Upper lobe of right lung (tissue), 1 donor: ENCODE data around the gene DTNB. TPM values are rescaled to one million over a fixed set of nuclear protein-coding genes. Genes with fewer than 3 reads are reported as not detected.
"Not testable (repeated sequence)": the region's sequence is repeated elsewhere in the genome, so short reads cannot be mapped to it uniquely, and the experiment has no call there.

Experiments
- ATAC-seq: fragments of 200-7000 bp; cut with Tn5 transposase; one replicate; pipeline ENCODE4 v1.9.1; 2020; ENCODE audit warnings: mild to moderate bottlenecking, moderate library complexity
- DNase-seq: peaks from one replicate; pipeline ENCODE4 v3.0.0-alpha.2; 2020
- H3K27ac ChIP-seq: fragments of 200-600 bp; one replicate; pipeline ENCODE4 v1.8.0; 2022
- H3K27me3 ChIP-seq: fragments of 200-600 bp; one replicate; pipeline ENCODE4 v1.8.0; 2022; ENCODE audit warnings: mild to moderate bottlenecking
- H3K36me3 ChIP-seq: fragments of 200-600 bp; one replicate; pipeline ENCODE4 v1.8.0; 2022
- H3K4me1 ChIP-seq: fragments of 200-600 bp; one replicate; pipeline ENCODE4 v1.8.0; 2022
- H3K4me3 ChIP-seq: fragments of 200-600 bp; one replicate; pipeline ENCODE4 v1.8.0; 2022; ENCODE audit warnings: mild to moderate bottlenecking
- H3K9me3 ChIP-seq: fragments of 200-600 bp; one replicate; pipeline ENCODE4 v1.8.0; 2022
- intact Hi-C: fragments of 100-400 bp; cut with DNase I; formaldehyde crosslinking; loops from one replicate; pipeline ENCODE4 v1.11.0; 2022
- total RNA-seq: library from RNA; stranded (reverse); fragmentation: NEBNext Ultra II Directional; extraction: Animal tissue kit (Norgen Biotek cat#: 25700); gene quantifications from one replicate; pipeline ENCODE4 v1.2.1, GENCODE V29; 2021
- TF ChIP-seq, protein P1 (sequence below): fragments of 200-600 bp; IDR thresholded peaks from one replicate; pipeline ENCODE4 v1.8.0; 2022; ENCODE audit warnings: antibody characterized with exemption
- donor health status: DM: no; HTN: yes; CAD: no; lungs with severe emphysema.

The DTNB gene
- total RNA-seq, 1 donor from 2014 or later, result 18.1 TPM

DNA sequence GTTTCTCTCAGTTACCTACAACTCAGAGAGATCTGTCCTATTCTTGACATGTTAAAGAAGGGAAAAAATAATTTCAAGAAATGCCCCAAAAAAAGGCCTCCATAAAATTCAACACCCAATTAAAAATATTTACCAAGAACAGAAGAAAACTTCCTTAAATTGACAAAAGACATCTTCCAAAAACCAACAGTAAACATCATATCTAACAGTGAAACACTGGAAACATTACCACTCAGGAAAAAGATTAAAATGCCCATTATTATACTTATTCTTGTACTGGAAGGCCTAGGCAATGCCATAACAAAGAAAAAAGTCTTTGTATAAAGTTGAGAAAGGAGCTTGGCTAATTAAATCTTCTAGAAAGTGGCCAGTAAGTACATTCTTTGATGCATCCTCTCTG lies 7.2 kb downstream of the DTNB start:
- TF ChIP-seq, protein P1, sequence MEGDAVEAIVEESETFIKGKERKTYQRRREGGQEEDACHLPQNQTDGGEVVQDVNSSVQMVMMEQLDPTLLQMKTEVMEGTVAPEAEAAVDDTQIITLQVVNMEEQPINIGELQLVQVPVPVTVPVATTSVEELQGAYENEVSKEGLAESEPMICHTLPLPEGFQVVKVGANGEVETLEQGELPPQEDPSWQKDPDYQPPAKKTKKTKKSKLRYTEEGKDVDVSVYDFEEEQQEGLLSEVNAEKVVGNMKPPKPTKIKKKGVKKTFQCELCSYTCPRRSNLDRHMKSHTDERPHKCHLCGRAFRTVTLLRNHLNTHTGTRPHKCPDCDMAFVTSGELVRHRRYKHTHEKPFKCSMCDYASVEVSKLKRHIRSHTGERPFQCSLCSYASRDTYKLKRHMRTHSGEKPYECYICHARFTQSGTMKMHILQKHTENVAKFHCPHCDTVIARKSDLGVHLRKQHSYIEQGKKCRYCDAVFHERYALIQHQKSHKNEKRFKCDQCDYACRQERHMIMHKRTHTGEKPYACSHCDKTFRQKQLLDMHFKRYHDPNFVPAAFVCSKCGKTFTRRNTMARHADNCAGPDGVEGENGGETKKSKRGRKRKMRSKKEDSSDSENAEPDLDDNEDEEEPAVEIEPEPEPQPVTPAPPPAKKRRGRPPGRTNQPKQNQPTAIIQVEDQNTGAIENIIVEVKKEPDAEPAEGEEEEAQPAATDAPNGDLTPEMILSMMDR, result no peak
- Histone ChIP-seq H3K27ac (no peak overlapping the region), H3K9me3 (no peaks in the 10 kb centered on the region), H3K36me3 (no peaks in the 10 kb centered on the region), H3K4me1 (no peaks in the 10 kb centered on the region), H3K27me3 (no peaks in the 10 kb centered on the region), H3K4me3 (no peak overlapping the region)
- DNase-seq, result no peak
- no peak for ATAC-seq
- intact Hi-C loops, result no loop called here

DNA sequence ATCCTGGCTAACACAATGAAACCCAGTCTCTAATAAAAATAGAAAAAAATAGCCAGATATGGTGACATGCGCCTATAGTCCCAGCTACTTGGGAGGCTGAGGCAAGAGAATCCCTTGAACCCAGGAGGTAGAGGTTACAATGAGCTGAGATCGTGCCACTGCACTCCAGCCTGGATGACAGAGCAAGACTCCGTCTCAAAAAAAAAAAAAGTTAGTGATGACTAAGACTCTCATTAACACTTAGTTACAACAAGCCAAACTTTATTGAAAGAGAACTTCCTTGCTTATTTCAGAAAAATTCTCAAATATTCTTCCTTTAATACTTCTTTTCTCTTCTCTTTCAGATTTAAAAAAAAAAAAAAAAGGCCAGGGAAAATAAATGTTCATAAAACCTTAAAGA lies 7.9 kb downstream of the DTNB start:
- H3K9me3 ChIP-seq, H3K4me3 ChIP-seq, ATAC-seq, DNase-seq, H3K27me3 ChIP-seq, H3K36me3 ChIP-seq, intact Hi-C loops, H3K27ac ChIP-seq, H3K4me1 ChIP-seq: not testable (repeated sequence)

DNA sequence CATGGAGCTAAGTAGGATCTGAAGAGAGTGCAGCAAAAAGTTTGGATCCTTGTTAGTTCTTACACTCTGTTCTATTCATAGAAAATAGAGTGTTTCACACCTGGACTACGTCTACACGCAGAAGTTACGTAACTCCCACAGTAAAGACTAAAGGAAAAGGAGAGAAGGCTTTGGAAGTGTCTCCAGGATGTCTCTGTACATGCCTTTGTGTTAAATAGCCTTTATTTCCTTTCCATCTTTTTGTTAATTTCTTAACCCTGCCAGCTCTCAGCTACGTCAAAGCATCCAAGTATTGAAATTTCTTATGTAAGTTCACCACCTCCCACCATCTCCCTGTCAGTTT lies 8.4 kb downstream of the DTNB start:
- no peak for ATAC-seq
- no peak overlapping the region for H3K27ac ChIP-seq
- no peak for DNase-seq
- H3K4me3 ChIP-seq, result no peak overlapping the region
- H3K4me1 ChIP-seq, result no peaks in the 10 kb centered on the region
- no peaks in the 10 kb centered on the region for H3K9me3 ChIP-seq
- intact Hi-C loops, result no loop called here
- no peaks in the 10 kb centered on the region for H3K36me3 ChIP-seq
- no peaks in the 10 kb centered on the region for H3K27me3 ChIP-seq
- TF ChIP-seq, protein P1, result no peak

DNA sequence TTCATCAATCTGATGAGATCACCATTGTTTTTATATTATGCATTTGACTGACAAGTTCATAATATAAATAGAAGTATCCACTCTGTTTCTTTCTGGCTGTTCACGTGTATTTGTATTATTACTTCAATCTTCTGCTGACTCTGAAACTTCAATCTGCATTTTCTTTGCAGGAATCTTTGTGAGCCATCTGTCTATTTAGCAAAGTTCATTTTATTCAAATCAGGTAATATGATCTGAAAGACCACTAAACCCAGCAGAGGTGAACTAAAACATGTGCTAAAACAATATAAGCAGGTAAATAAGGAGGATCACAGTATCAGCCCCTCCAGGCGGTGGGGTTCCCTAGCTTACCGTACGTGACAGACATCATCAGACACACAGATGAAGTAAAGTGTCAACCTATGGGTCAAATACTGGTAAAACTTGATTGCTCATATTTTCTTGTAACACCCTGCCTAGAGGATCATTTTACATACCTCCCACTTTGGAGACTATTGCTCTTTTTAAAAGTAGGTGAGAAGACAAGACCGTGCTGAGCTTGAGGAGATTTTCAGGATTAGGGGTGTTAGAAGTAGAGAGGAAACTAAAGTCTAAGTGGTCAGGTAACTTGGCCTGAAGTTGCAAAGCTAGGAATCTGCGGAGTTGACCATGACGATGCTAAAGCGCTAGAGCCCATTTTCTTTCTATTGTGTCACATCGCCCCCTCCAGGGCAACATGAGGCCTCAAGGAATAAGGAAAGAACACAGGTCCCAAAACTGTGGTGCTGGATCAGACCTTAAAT lies 9.0 kb downstream of the DTNB start:
- intact Hi-C loops, result no loop called here
- peak; percentile 96 for ATAC-seq
- TF ChIP-seq, protein P1, result peak; percentile 67
- Histone ChIP-seq H3K27me3 (no peaks in the 10 kb centered on the region), H3K36me3 (no peaks in the 10 kb centered on the region), H3K4me3 (no peak overlapping the region), H3K9me3 (no peaks in the 10 kb centered on the region), H3K4me1 (no peaks in the 10 kb centered on the region), H3K27ac (no peak overlapping the region)
- no peak for DNase-seq

DNA sequence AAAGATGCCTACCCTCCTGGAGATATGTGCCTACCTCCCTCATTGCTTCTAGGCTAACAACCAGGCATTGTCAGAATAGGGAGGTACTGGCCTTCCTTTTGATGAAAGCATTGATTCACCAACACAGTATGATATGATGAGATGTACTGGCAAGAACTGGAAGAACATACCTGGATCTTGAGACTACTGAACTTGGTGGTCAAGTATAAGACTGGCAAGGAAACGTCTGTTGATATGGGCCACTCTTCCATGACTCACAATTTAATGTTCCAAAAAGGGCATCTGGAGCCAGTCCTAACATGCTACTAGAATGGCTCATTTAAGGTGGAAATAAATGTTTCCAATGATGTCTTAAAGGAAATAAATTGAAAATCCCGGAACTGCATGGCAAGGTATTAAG lies 18.1 kb downstream of the DTNB start:
- Histone ChIP-seq H3K27me3 (no peaks in the 10 kb centered on the region), H3K4me1 (no peaks in the 10 kb centered on the region), H3K36me3 (no peaks in the 10 kb centered on the region), H3K9me3 (no peaks in the 10 kb centered on the region), H3K27ac (no peak overlapping the region), H3K4me3 (no peak overlapping the region)
- DNase-seq, result no peak
- TF ChIP-seq, protein P1, result no peak
- intact Hi-C loops, result no loop called here
- ATAC-seq, result no peak

DNA sequence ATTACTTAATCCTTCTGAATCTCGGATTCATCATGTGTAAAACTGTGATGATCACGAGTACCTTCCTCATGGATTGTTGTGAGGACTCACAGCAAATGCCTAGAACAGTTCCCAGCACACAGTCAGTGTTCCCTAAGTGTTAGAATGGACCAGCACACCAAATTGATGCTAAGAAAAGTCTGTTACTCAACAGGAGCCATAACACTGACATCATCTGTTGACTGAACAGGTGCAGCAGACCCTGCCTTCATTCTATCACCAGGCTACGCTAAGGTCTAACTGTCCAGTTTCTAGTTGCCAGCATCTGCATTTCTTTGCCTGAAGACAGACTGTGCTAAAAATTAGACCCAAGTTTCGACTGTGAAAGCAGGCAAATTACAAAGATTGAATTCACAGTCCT lies 18.6 kb downstream of the DTNB start:
- TF ChIP-seq, protein P1, result no peak
- ATAC-seq (no peak), DNase-seq (no peak)
- intact Hi-C loops, result no loop called here
- Histone ChIP-seq H3K4me3 (no peak overlapping the region), H3K27me3 (no peaks in the 10 kb centered on the region), H3K36me3 (no peaks in the 10 kb centered on the region), H3K4me1 (no peaks in the 10 kb centered on the region), H3K27ac (no peak overlapping the region), H3K9me3 (no peaks in the 10 kb centered on the region)
